K562 (cell line): ENCODE measurements around the gene SRL. TPM values are rescaled to one million over a fixed set of nuclear protein-coding genes. Genes with fewer than 3 reads are reported as not detected.

Experiments
- CHD1 ChIP-seq: fragments of 200-600 bp; sonication (generic); IDR thresholded peaks from one replicate; pipeline ENCODE4 v1.6.1; 2012; ENCODE audit warnings: mild to moderate bottlenecking, moderate library complexity, low read length, inconsistent platforms
- EGR1 ChIP-seq: fragments of 450-650 bp; conservative IDR thresholded peaks from 2 replicates; pipeline ENCODE4 v1.6.1; 2017; ENCODE audit warnings: mild to moderate bottlenecking
- ELF4 ChIP-seq: fragments of 450-650 bp; formaldehyde crosslinking; IDR thresholded peaks from 2 replicates; pipeline ENCODE4 v1.4.0; 2022; ENCODE audit warnings: missing genetic modification characterization
- EP400 ChIP-seq: fragments of 450-650 bp; IDR thresholded peaks from 2 replicates; pipeline ENCODE4 v1.6.1; 2017; ENCODE audit warnings: antibody characterized with exemption, mild to moderate bottlenecking, moderate library complexity
- GABPA ChIP-seq: fragments of 200-800 bp; sonication (Bioruptor generic); conservative IDR thresholded peaks from 2 replicates; pipeline ENCODE4 v1.6.1; 2016; ENCODE audit warnings: low read depth, missing genetic modification characterization, missing compliant biosample characterization
- HDAC3 ChIP-seq: fragments of 450-650 bp; IDR thresholded peaks from 2 replicates; pipeline ENCODE4 v1.6.1; 2018; ENCODE audit warnings: borderline replicate concordance, mild to moderate bottlenecking, moderate library complexity; ENCODE audit not compliant: partially characterized antibody
- HMGN3 ChIP-seq: IDR thresholded peaks from 2 replicates; pipeline ENCODE4 v1.6.1; 2011; ENCODE audit warnings: borderline replicate concordance, low read depth, mild to moderate bottlenecking, mixed read lengths, low read length; ENCODE audit not compliant: insufficient read length; ENCODE audit errors: extremely low read depth
- HSF4 ChIP-seq: fragments of 250-450 bp; sonication (Bioruptor Pico); IDR thresholded peaks from 2 replicates; pipeline ENCODE4 v2.1.2; 2022; ENCODE audit warnings: mild to moderate bottlenecking, moderate library complexity, borderline replicate concordance
- ILF3 ChIP-seq: fragments of 450-650 bp; IDR thresholded peaks from 2 replicates; pipeline ENCODE4 v1.6.1; 2018; ENCODE audit warnings: antibody characterized with exemption, mild to moderate bottlenecking, moderate library complexity, borderline replicate concordance
- IRF9 ChIP-seq: fragments of 450-650 bp; IDR thresholded peaks from 2 replicates; pipeline ENCODE4 v1.6.1; 2016; ENCODE audit warnings: missing biosample characterization, missing genetic modification characterization
- JUN ChIP-seq, 2 experiments: sonication (generic) in 1 of 2; formaldehyde crosslinking in 1 of 2; IDR thresholded peaks; 2 replicates each; pipeline versions ENCODE4 v1.6.1 to v1.8.0; 2012 to 2022; ENCODE audit warnings: borderline replicate concordance in 2 of 2, mild to moderate bottlenecking in 2 of 2, improper control_type of control experiment in 1 of 2, low read depth in 1 of 2, low read length in 1 of 2, missing genetic modification reagents in 1 of 2
- MXI1 ChIP-seq: IDR thresholded peaks from 2 replicates; pipeline ENCODE4 v1.6.1; 2011; ENCODE audit warnings: low read depth, mild to moderate bottlenecking, improper control_type of control experiment, low read length
- NR3C1 ChIP-seq: sonication (generic); formaldehyde crosslinking; IDR thresholded peaks from 2 replicates; pipeline ENCODE4 v1.8.1; 2022; ENCODE audit warnings: missing genetic modification reagents
- RCOR1 ChIP-seq, 2 experiments: IDR thresholded peaks; 2 replicates each; pipeline ENCODE4 v1.6.1; 2012; ENCODE audit warnings: low read depth in 2 of 2, low read length in 2 of 2, borderline replicate concordance in 1 of 2, improper control_type of control experiment in 1 of 2
- SMARCB1 ChIP-seq: IDR thresholded peaks from 2 replicates; pipeline ENCODE4 v1.6.1; 2011; ENCODE audit warnings: improper control_type of control experiment, low read depth; ENCODE audit not compliant: insufficient read length
- SMC3 ChIP-seq: conservative IDR thresholded peaks from 2 replicates; pipeline ENCODE4 v1.6.1; 2011; ENCODE audit warnings: low read depth, low read length, improper control_type of control experiment; ENCODE audit not compliant: insufficient read depth
- YY1 ChIP-seq, 3 experiments: IDR thresholded peaks; 2 replicates each; pipeline ENCODE4 v1.6.1; 2011; ENCODE audit warnings: low read length in 2 of 3, mild to moderate bottlenecking in 2 of 3, moderate library complexity in 2 of 3, borderline replicate concordance in 1 of 3, control low read depth in 1 of 3, low read depth in 1 of 3; ENCODE audit not compliant: insufficient read depth in 3 of 3, insufficient replicate concordance in 2 of 3, control insufficient read depth in 1 of 3, insufficient read length in 1 of 3; ENCODE audit errors: extremely low read depth in 1 of 3
- ZNF77 ChIP-seq: fragments of 250-450 bp; sonication (Bioruptor Pico); IDR thresholded peaks from 2 replicates; pipeline ENCODE4 v1.5.0; 2020
- ZNF79 ChIP-seq: fragments of 250-450 bp; sonication (Bioruptor Pico); IDR thresholded peaks from 2 replicates; pipeline ENCODE4 v1.4.0; 2020; ENCODE audit warnings: low read depth, mild to moderate bottlenecking, moderate library complexity
- polyA plus RNA-seq, 8 experiments: library from polyadenylated mRNA; depleted of rRNA in 4 of 8; stranded (reverse) in 5 of 8; unstranded in 3 of 8; fragments of >200 nt; fragmentation: Nextera tagmentation in 2 of 8; fragmentation: Illumina TruSeq in 1 of 8; extraction: Ambion mirVana in 2 of 8; extraction: Trizol in 1 of 8; gene quantifications; 2 replicates each; pipeline versions ENCODE4 v1.2.1 to v1.2.3, GENCODE V29; 2011 to 2014; ENCODE audit warnings: inconsistent platforms in 1 of 8, missing spikeins in 1 of 8
- total RNA-seq, 7 experiments: library from RNA; depleted of rRNA in 6 of 7; stranded (reverse); fragments of >200 nt in 6 of 7; fragmentation: Illumina TruSeq in 2 of 7; extraction: Trizol in 2 of 7; gene quantifications; 2 replicates each; pipeline versions ENCODE4 v1.2.1 to v1.2.3, GENCODE V29; 2011 to 2021; ENCODE audit warnings: low replicate concordance in 1 of 7
- TF ChIP-seq, protein P1 (sequence below): IDR thresholded peaks from 2 replicates; pipeline ENCODE4 v1.6.1; 2011; ENCODE audit warnings: borderline replicate concordance, low read depth, mild to moderate bottlenecking, moderate library complexity, low read length; ENCODE audit not compliant: insufficient read depth, poor library complexity, severe bottlenecking

SRL gene
- total and polyA plus RNA-seq, 9 of the 15 experiments (the other 6 are each of a cell fraction or from before 2014, with no cell fraction given) = 0.01 TPM; not detected in 8

- TF ChIP-seq EP400 (peak; percentile 99), CHD1 (peak; percentile 40), HSF4 (CRISPR knock-in tag) (no peak), ILF3 (no peak), NR3C1 (peak; percentile 33; the same call in 1 of the 2 replicates), ELF4 (no peak), ZNF77 (CRISPR knock-in tag) (no peak), SMARCB1 (no peak), ZNF79 (CRISPR knock-in tag) (no peak), IRF9 (tag) (no peak), RCOR1 (IDR thresholded peaks at IDR 0.05; ENCODE audit: borderline replicate concordance in 1 of 2, low read depth in 2 of 2, low read length in 2 of 2) (no peak), HDAC3 (no peak), MXI1 (peak; percentile 88), SMC3 (no peak), EGR1 (peak; percentile 64), GABPA (tag) (peak; percentile 38; the same call in 1 of the 2 replicates), JUN (IDR thresholded peaks at IDR 0.05; ENCODE audit: borderline replicate concordance, low read depth, low read length) (peak; percentile 50; the same call in 1 of the 2 replicates), JUN (CRISPR knock-in tag; IDR thresholded peaks at IDR 0.05; ENCODE audit: borderline replicate concordance) (no peak), YY1 (IDR thresholded peaks at IDR 0.05; ENCODE audit: borderline replicate concordance in 1 of 3, control insufficient read depth in 1 of 3, extremely low read depth in 1 of 3, insufficient read depth in 3 of 3, insufficient read length in 1 of 3, insufficient replicate concordance in 2 of 3, low read depth in 1 of 3, low read length in 2 of 3) (peak; percentile 68 to 92 (median 86)), HMGN3 (peak; percentile 61)
- TF ChIP-seq, protein P1, sequence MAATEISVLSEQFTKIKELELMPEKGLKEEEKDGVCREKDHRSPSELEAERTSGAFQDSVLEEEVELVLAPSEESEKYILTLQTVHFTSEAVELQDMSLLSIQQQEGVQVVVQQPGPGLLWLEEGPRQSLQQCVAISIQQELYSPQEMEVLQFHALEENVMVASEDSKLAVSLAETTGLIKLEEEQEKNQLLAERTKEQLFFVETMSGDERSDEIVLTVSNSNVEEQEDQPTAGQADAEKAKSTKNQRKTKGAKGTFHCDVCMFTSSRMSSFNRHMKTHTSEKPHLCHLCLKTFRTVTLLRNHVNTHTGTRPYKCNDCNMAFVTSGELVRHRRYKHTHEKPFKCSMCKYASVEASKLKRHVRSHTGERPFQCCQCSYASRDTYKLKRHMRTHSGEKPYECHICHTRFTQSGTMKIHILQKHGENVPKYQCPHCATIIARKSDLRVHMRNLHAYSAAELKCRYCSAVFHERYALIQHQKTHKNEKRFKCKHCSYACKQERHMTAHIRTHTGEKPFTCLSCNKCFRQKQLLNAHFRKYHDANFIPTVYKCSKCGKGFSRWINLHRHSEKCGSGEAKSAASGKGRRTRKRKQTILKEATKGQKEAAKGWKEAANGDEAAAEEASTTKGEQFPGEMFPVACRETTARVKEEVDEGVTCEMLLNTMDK = peak; percentile 79
Measured at GRCh38 chr16:4271176-4272113, 29.6 kb upstream of the SRL start (continued).
